GM19239 (cell line): ENCODE data around the gene DIP2B.
A peak's percentile ranks its signal among the peaks of the same experiment; 100 is the strongest.

Source experiments
- DNase-seq: peaks from one replicate; pipeline ENCODE4 v3.0.0; 2011; ENCODE audit warnings: low spot score; ENCODE audit not compliant: insufficient read length
- FAIRE-seq: peaks from 2 replicates; lab custom pipeline; 2011; peaks lifted over from hg19 to GRCh38; lab: Jason Lieb, UNC

Gene DIP2B

DNA sequence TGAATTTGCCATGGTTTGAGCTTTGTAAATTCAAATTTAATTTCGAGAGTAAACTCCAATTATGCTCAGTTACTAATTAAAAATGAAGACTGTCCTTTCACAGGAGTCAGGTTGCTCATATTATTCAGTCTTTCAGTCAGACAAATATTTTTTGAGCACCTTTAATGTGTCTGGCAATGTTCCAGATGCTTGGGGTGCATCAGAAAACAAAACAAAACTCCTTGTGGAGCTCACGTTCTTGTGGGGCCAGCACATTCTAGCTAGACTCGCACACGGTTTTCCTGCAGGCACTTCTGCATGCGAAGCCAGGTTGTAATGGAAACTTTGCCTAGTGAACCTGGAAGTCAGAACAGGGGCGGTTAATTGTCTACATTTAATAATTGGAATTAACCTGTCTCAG, 195.2 kb downstream of the DIP2B start:
- no peak for FAIRE-seq
- DNase-seq: no peak

DNA sequence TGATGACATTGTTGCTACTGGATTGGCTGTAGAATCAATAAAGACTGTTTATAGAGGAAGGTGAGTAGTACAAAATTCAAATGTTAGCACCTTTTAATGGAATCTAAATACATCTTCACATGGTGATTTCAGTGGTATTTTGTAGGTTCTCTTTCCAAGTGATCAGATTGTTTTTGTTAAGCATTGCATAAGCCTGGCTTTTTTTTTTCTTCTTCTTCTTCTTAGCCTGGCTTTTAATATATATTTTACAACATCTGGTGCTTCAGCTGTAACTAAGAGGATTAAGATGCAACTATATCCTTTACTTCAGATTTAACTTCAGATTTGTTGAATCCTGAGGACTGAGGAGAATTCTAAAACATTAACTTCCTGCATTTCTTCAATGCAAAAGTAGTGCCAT, 201.8 kb downstream of the DIP2B start:
- no peak for FAIRE-seq
- no peak for DNase-seq

DNA sequence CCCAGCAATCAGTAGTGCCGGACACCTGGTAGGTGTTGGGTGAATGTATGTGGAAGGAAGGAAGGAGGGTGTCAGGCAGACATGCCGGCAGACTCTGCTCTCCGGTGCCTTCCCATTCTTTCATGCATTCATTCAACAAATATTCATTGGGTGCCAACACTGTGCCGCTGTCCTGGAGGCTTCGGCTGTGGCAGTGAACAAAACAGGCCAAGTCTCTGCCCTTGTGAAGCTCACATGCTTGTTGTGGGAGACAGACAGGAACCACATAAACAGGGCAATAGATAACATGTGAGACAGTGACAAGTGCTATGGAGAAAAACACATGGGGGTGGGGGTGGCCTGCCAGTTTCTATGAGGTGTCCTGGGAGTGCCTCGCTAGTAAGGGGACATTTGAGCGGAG, 202.6 kb downstream of the DIP2B start:
- FAIRE-seq: no peak
- DNase-seq: no peak

DNA sequence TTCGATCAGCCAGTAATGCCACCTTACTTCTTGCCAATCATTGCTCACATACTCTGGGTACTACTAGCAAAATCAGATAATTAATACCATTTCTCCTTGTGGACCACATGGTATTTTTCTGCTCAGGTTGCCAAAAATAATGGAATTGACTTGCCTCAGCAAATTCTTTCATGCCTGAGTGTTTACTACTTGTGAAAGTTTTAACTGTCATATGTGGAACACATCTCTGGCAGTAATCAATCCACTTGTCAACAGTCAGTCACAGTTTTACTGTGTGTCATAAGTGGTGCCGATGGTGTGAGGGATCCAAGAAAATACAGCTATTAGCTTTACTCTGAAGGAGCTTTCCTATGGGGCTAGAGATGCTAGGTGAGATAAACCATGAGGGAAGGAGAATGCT, 203.8 kb downstream of the DIP2B start:
- no peak for FAIRE-seq
- no peak for DNase-seq

DNA sequence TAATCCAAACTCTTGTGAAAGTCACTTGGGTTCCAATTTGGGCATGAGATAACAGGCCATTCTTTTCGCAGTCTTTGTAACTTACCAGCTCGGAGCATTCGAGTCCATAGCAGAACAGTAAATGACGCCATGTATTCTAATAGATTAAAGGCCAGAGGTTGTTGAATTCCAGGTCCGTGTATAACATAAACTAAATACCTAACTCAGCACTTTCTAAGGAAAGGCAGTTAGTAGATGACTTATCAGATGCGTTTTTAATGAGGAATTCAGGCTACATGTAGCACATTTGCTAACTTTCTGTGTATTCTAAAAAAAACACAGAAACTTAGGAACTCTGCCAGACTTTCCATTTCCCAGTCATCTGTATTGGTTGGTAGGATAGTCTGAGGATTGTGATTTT, 206.3 kb downstream of the DIP2B start:
- DNase-seq (no peak), FAIRE-seq (no peak)

DNA sequence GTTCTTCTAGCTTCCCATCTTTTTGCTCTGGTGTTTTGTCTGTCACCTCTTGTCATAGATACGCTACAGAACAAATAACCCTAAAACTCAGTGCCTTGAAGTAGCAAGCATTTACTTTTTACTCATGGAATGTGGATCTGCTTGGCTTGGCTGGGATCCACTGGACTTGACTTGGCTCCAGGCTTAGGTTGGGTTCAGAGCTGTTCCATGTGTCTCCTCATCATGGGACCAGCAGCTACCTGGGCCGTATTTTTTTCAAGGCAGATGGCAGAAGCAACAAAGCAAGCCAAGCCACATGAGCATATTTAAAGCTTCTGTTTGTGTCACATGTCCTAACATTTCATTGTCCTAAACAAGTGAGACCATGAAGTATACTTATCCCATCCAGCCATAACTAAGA, 210.4 kb downstream of the DIP2B start:
- no peak for DNase-seq
- no peak for FAIRE-seq

DNA sequence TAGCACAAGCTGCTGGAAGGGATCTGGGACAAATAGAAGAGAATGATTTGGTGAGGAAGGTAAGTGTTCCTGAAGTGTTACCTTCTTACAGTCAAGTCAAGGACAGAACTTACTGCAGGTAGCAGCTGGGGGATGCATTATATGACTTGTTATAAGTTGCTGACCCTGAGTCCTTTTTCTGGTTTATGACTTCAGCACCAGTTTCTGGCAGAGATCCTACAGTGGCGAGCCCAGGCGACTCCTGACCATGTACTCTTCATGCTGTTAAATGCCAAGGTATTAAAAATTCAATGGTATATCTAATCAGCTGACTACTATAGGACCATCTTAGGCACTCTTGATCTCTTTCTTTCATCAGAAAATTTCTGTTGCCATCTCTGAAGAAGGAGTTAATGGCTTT, 214.0 kb downstream of the DIP2B start:
- FAIRE-seq (no peak), DNase-seq (no peak)

DNA sequence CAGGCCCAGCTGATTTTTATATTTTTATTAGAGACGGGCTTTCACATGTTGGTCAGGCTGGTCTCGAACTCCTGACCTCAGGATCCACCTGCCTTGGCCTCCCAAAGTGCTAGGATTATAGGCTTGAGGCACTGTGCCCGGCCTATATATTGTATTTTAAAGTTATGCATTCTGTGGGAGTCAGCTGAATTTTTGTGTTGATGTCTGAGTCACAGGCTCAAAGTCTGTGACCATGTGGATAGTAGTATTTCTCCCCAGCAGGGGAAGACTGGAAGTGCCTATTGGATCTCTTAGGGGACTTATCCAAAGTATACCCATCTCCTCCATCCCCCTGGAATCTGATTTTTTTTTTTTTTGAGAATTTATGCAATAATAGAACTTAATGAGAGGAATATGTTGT, 215.3 kb downstream of the DIP2B start:
- DNase-seq: no peak

DNA sequence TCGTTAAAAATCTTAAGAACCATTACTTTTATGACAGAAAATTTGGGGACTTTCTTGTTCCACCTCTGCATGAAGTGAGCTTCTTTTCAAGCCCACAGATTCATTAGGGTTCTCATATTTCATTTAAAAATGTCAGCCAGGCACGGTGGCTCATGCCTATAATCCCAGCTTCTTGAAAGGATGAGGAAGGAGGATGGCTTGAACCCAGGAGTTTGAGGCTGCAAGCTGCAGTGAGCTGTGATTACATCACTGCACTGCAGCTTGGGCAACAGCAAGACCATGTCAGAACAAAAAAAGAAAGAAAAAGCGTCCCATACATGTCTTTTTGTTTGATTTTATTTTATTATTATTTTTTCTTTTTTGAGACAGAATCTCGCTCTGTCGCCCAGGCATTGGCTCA, 215.7 kb downstream of the DIP2B start:
- FAIRE-seq: no peak

More for the DNA sequence above, 215.3 kb downstream of the DIP2B start:
- no peak for FAIRE-seq

DNA sequence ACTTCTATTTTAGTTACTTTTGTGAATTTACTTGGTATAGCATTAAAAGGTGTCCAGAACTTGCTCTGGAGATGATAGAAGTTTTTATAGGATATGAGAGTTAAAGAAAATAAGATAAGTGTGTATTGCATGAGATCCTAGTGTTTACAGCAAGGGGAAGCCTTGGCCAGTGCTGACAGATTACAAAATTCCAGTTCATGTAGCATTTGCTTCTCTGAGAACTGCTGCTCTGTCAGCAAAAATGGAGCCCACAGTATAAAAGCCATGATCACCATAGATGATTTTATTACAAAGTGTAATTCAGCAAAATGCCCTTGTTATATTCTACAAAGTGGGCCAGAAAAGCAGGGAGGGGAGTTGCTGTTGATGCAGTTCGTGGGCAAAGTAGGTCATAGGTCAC, 219.1 kb downstream of the DIP2B start:
- FAIRE-seq: no peak

More for the DNA sequence above, 215.7 kb downstream of the DIP2B start:
- DNase-seq: no peak

DNA sequence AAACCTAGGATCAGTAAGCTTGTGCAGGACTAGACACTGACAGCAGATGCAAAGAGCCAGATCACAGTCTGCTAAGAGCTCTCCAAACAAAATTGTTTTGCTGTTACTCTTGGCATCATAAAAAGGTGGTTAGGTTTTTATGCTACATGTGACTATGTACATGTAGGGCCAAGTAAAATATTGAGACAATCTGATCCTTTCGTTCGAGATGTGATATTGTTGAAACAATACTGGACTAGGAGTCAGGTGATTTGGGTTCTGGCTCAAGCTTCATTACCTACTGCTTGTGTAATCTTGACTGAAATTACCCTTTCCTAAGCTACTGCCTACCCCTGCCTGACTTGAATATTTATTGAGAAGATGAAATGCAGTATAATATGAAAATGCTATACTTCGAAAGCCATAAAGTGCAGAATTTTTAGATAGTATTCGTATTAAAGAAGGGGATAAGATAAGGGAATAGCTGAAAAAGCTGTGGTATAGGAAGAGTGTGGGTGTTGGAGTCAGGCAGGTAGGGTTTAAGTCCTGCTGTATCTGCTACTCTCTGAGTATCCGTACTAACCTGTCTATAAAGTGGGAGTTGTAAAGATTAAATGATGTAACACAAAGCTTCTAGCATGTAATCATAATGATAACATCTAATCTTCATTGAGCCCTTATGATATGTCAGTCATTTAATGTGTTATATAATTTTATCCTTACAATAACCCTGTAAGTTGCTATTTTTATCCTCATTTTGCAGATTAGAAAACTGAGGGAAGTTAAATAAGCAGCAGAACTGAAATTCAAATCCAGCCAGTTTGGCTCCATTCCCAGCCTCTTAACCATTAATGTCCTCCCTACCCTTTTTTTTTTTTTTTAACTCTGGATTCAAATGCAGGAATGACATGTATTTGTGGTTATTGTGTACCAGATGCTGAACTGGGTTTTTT, 220.5 kb downstream of the DIP2B start:
- FAIRE-seq: no peak

More for the DNA sequence above, 219.1 kb downstream of the DIP2B start:
- no peak for DNase-seq

DNA sequence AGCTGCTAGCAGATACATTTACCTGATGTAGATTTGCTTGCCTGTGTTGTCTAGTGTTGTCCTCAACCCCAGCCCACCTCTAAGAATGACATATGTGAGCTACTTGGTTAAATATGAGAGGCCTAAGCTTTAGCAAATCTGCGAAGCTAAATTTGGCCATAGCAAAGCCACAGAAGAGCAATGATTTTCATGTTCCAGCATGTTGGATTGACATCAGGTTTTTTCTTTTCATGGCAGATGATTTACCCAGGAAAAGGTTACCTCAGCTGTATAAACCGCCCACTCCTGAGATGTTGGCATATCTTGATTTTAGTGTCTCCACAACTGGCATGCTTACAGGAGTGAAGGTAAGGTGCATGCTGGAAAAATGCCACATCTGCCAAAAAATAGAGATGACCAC, 222.7 kb downstream of the DIP2B start:
- FAIRE-seq: no peak
- DNase-seq: no peak

More for the DNA sequence above, 220.5 kb downstream of the DIP2B start:
- DNase-seq: no peak

DNA sequence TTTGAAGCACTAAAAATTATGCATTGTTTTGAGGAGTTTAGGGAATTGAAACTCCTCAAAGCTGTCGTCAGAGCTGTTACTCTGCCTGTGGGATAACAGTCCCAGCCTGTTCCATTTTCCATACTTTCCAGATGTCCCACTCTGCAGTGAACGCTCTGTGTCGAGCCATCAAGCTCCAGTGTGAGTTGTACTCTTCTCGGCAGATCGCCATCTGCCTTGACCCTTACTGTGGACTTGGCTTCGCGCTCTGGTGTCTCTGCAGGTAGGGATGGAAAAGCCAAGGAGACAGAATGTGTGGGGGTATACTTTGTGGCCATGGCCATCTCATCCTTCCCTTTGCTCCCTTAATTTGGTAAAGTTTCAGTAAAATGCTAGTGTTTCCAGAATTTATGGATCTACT, 223.6 kb downstream of the DIP2B start:
- FAIRE-seq: no peak
- no peak for DNase-seq

DNA sequence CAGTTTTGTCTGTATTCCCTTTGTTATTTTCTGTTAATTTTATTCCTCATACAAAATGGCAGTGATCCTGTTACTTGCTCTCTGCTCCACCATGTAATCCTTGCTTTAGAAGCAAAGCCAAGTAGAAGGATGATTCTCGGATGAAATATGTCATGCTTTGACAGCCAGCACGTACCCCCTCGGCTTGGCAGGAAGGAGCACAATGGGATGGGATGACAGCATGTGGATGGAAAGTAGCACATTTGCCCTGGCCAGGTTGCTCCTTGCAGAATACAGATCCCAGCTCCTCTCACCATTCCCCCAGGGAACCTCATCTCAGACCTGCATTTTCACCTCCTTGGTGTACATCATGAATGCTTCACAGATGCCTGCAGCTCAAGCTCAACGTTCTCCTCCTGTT, 224.1 kb downstream of the DIP2B start:
- DNase-seq (no peak), FAIRE-seq (no peak)

DNA sequence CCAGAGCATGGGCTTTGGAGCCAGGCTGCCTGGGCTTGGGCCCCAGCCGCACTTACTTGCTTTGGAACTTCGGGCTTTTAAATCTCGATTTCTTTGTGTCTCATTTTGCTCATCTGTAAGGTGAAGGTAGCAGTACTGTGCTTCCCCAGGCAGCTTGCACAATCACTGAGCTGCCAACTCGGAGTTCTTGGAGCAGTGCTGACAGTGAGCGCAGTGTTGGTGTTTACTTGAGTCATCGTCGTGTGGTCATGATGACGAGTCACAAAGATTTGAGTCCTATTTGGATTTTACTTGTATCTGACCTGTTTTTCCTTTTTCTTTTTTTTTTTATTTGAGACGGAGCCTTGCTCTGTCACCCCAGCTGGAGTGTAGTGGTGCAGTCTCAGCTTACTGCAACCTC, 227.8 kb downstream of the DIP2B start:
- DNase-seq (no peak), FAIRE-seq (no peak)

DNA sequence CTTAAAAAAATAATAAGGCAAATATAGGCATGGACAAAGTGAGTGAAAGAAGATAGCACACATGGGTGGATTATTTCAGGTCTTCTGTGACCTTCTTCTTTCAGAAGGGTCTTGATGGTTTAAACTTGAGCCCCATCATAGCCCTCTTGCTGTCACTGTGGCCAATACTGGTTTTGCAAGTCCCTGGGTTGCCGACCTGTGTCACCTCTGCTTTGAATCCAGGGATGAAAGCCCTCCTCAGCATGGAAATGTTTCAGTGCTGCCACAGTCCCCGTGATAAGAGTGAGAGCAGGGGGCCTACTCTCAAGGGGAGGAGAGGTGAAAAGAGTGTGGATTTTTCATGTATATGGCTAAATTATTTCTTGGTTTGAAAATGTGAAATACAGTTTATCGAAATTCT, 228.9 kb downstream of the DIP2B start:
- FAIRE-seq (no peak), DNase-seq (no peak)

DNA sequence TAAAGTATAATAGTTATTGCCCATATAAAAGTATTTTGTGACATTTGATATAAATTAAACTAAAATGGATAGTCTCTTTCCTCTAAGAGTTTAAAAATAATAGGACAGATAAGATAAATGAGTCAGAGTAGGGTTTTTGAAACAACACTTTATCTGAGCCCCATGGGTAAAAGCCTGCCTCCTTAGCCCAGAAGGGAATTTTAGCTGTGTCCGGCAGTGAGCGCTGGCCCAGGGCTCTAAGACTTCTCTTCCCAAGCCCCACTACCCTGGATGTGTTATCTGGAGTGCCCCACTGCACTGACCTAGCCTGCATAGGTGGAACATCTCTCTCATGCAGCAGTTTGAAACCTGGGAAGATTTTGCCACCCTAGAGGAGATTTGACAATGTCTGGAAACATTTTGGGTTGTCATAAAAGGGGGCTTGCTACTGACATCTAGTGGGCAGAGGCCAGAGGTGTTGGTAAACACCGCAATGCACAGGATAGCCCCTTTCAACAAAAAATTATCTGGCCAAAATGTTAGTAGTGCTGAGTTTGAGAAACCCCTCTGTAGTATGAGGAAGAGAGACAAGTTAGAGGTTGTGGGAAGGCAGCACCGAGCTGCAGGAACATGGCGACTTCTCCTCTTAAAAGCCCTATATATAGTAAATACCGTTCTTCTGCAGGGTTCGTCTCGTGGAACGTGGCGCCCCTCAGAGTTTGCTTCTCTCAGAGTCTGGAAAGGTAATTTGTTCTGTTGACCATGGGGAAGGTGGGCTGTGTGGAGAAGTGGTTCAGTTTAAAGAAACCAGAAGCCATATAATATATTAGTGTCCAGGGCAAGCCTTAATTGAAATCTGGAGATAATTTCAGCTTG, 229.9 kb downstream of the DIP2B start:
- no peak for FAIRE-seq
- peak; percentile 17 for DNase-seq

DNA sequence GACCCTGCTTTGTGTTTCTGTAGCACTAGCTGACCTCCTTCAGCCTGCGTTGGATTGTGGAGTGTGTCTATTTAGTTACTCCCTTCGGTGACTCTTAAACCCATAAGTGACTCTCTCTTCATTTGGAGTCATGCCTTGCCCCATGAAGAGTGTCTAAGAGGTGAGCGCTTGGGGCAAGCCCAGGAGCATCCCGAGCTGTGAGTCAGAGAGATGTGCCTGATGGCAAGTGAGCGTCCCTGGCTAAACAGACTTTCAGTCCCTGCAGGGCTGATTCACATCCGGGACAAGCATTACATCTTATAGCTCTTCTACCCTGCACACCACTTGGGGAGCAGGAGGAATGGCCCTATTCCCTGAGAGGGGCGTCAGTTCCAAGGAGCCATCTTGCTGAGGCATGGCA, 234.8 kb downstream of the DIP2B start:
- DNase-seq (no peak), FAIRE-seq (no peak)

DNA sequence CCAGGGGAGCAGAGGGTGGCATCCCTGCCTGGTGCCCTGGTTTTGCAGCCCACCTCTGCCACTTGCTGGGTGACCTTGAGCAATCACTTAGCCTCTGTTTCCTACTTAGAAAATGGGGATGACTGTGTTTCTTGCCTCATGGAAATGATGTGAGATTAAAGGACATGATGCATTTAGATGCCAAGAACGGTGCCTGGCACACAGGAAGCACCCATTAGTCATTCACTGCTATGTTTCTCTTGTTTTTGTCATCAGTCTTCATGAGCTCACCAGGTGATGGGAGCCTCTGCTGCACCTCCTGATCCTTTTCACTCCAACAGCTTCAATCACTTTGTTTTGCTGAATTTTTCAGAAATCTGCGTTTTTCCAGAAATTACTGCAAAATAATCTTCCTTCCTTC, 235.5 kb downstream of the DIP2B start:
- no peak for FAIRE-seq
- no peak for DNase-seq

DNA sequence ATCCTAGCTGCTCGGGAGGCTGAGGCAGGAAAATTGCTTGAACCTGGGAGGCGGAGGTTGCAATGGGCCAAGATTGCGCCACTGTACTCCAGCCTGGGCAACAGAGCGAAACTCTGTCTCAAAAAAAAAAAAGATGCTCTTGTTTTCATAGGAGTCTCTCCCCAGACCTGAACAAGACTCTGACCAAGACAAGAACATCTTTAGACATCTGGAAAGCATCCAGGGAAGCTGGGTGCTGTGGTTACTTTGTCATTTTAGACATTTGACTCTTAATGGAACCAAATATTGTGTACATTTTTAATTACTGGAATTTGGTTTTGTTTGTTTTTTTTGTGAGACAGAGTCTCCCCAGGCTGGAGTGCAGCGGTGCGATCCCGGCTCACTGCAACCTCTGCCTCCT, 238.0 kb downstream of the DIP2B start:
- FAIRE-seq (no peak), DNase-seq (no peak)

DNA sequence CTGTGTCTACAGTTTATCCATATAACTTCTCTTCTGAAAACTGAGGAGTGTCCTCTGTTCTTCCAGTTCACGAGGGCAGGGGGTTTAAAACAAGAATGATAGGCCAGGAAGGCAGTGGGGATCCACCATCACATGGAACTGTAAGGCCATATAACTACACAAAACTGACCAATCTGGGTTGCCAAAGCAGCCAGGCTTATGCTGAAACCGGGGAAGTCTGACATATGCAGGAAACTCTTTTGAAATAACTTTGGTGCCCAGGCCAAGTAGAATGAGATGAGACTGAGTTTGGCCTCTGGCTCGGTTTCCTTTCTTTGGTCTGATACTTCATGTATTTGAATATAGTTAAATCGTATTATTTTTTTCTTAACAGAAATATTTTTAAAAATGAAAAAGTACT, 241.1 kb downstream of the DIP2B start:
- DNase-seq (no peak), FAIRE-seq (no peak)
